A549 (cell line): ENCODE results near the gene MCFD2. TPM values are rescaled to one million over a fixed set of nuclear protein-coding genes. Genes with fewer than 3 reads are reported as not detected.

Experiments
- ATAC-seq, 2 experiments: fragments of 200-7000 bp in 1 of 2; fragments of >200 bp in 1 of 2; cut with Nextera tagmentation in 1 of 2; cut with Tn5 transposase in 1 of 2; 3 replicates each; pipeline versions ENCODE4 v1.8.0 to v1.9.1; 2018 to 2020; ENCODE audit warnings: mild to moderate bottlenecking in 1 of 2, moderate library complexity in 1 of 2
- CTCF ChIA-PET: fragments of 300-600 bp; sonication (Branson Sonifier 250); formaldehyde crosslinking; extraction: SDS; loops from one replicate; lab custom pipeline; 2021; ENCODE audit warnings: antibody characterized with exemption, inconsistent platforms; lab: Yijun Ruan, JAX
- POLR2A ChIA-PET: fragments of 350-600 bp; formaldehyde crosslinking; extraction: SDS; loops from one replicate; lab custom pipeline; 2021; ENCODE audit warnings: antibody characterized with exemption, inconsistent platforms; lab: Yijun Ruan, JAX
- DNase-seq, 2 experiments: peaks; one replicate each; pipeline versions ENCODE4 v3.0.0 to v3.0.0-alpha.2; 2011 to 2016; ENCODE audit warnings: low read depth in 1 of 2, low spot score in 1 of 2
- FAIRE-seq: peaks from 2 replicates; lab custom pipeline; 2011; peaks lifted over from hg19 to GRCh38; lab: Jason Lieb, UNC
- H3K27ac ChIP-seq, 2 experiments: fragments of >200 bp; sonication (Bioruptor Twin); formaldehyde crosslinking; 3 replicates each; pipeline ENCODE4 v1.5.1; 2016 to 2017
- H3K4me1 ChIP-seq: fragments of >200 bp; sonication (Bioruptor Twin); formaldehyde crosslinking; 3 replicates; pipeline ENCODE4 v1.6.1; 2016
- H3K4me2 ChIP-seq: fragments of >200 bp; sonication (Bioruptor Twin); formaldehyde crosslinking; 3 replicates; pipeline ENCODE4 v1.6.1; 2016
- H3K4me3 ChIP-seq: fragments of >200 bp; sonication (Bioruptor Twin); formaldehyde crosslinking; 3 replicates; pipeline ENCODE4 v1.5.1; 2016
- H3K9me3 ChIP-seq: fragments of >200 bp; sonication (Bioruptor Twin); formaldehyde crosslinking; 3 replicates; pipeline ENCODE4 v1.6.1; 2016
- ATOH8 ChIP-seq: fragments of 250-450 bp; sonication (Bioruptor Pico); IDR thresholded peaks from 2 replicates; pipeline ENCODE4 v1.5.0; 2020; ENCODE audit warnings: low read depth, mild to moderate bottlenecking, moderate library complexity
- CBX8 ChIP-seq: fragments of 200-600 bp; sonication (generic); IDR thresholded peaks from 2 replicates; pipeline ENCODE4 v1.6.1; 2016
- CEBPB ChIP-seq, 2 experiments: fragments of >200 bp in 1 of 2; sonication (Bioruptor Twin) in 1 of 2; formaldehyde crosslinking in 1 of 2; IDR thresholded peaks; 2 replicates each; pipeline ENCODE4 v1.6.1; 2012 to 2016
- CHD4 ChIP-seq: fragments of 200-600 bp; sonication (generic); IDR thresholded peaks from 2 replicates; pipeline ENCODE4 v1.6.1; 2016; ENCODE audit warnings: antibody characterized with exemption, mild to moderate bottlenecking, borderline replicate concordance
- ESRRA ChIP-seq: fragments of 150-350 bp; IDR thresholded peaks from 2 replicates; pipeline ENCODE4 v1.6.1; 2014; ENCODE audit warnings: mild to moderate bottlenecking, low read length, borderline replicate concordance
- FOSB ChIP-seq: fragments of 250-450 bp; sonication (Bioruptor Pico); IDR thresholded peaks from 2 replicates; pipeline ENCODE4 v1.5.0; 2020; ENCODE audit warnings: mild to moderate bottlenecking, moderate library complexity
- HMGXB4 ChIP-seq: fragments of 250-450 bp; sonication (Bioruptor Pico); IDR thresholded peaks from 2 replicates; pipeline ENCODE4 v1.5.0; 2021; ENCODE audit warnings: mild to moderate bottlenecking, moderate library complexity, borderline replicate concordance
- HOXB13 ChIP-seq: fragments of 250-450 bp; sonication (Bioruptor Pico); IDR thresholded peaks from 2 replicates; pipeline ENCODE4 v1.5.0; 2020; ENCODE audit warnings: low read depth, mild to moderate bottlenecking, moderate library complexity
- MAFK ChIP-seq: fragments of 450-650 bp; IDR thresholded peaks from 2 replicates; pipeline ENCODE4 v1.6.1; 2014; ENCODE audit not compliant: partially characterized antibody
- MAZ ChIP-seq: fragments of 150-350 bp; IDR thresholded peaks from 2 replicates; pipeline ENCODE4 v1.6.1; 2014; ENCODE audit warnings: antibody characterized with exemption, low read depth, low read length, borderline replicate concordance
- PHF8 ChIP-seq: fragments of 200-600 bp; sonication (generic); IDR thresholded peaks from 2 replicates; pipeline ENCODE4 v1.6.1; 2016; ENCODE audit warnings: low read depth, mild to moderate bottlenecking, antibody characterized with exemption, moderate library complexity, borderline replicate concordance
- POLR2A ChIP-seq: IDR thresholded peaks from 2 replicates; pipeline ENCODE4 v1.6.1; 2012; ENCODE audit warnings: mild to moderate bottlenecking, low read length
- RARB ChIP-seq: fragments of 250-450 bp; sonication (Bioruptor Pico); IDR thresholded peaks from 2 replicates; pipeline ENCODE4 v1.8.0; 2021; ENCODE audit warnings: mild to moderate bottlenecking, moderate library complexity
- RCOR1 ChIP-seq: fragments of 150-350 bp; IDR thresholded peaks from 2 replicates; pipeline ENCODE4 v1.6.1; 2014; ENCODE audit warnings: antibody characterized with exemption, low read length, low read depth
- REST ChIP-seq: fragments of 200-600 bp; sonication (generic); IDR thresholded peaks from 2 replicates; pipeline ENCODE4 v1.6.1; 2016; ENCODE audit warnings: antibody characterized with exemption, mild to moderate bottlenecking, moderate library complexity
- SREBF2 ChIP-seq: fragments of 450-650 bp; IDR thresholded peaks from 2 replicates; pipeline ENCODE4 v1.6.1; 2014; ENCODE audit warnings: mild to moderate bottlenecking, moderate library complexity
- USF2 ChIP-seq: fragments of 450-650 bp; IDR thresholded peaks from 2 replicates; pipeline ENCODE4 v1.6.1; 2014; ENCODE audit warnings: antibody characterized with exemption
- WGBS: methylation state at CpG from one replicate; pipeline ENCODE4 v1.1.6; 2017; ENCODE audit errors: missing lambda C conversion rate; 5-methylcytosine and 5-hydroxymethylcytosine counted together
- polyA plus RNA-seq, 4 experiments: library from polyadenylated mRNA; depleted of rRNA in 3 of 4; stranded (reverse); fragments of >200 nt; fragmentation: RNase III in 1 of 4; extraction: RNeasy Plus Mini Kit Qiagen cat#74134 plus additional on column Dnase treatment in 1 of 4; gene quantifications; 2 replicates in 3 of 4; 3 replicates in 1 of 4; pipeline ENCODE4 v1.2.3, GENCODE V29; 2011 to 2017
- TF ChIP-seq, protein P1 (sequence below): fragments of >200 bp; sonication (Bioruptor Twin); formaldehyde crosslinking; IDR thresholded peaks from 3 replicates; pipeline ENCODE4 v1.5.1; 2016
- TF ChIP-seq, protein P2 (sequence below): fragments of >200 bp; sonication (Bioruptor Twin); formaldehyde crosslinking; IDR thresholded peaks from 2 replicates; pipeline ENCODE4 v1.6.1; 2016
- TF ChIP-seq, protein P3 (sequence below): IDR thresholded peaks from 2 replicates; pipeline ENCODE4 v1.6.1; 2012

Gene MCFD2
- polyA plus RNA-seq, 2 of the 4 experiments (the other 2 are of a cell fraction), result 118 to 210 TPM

GRCh38 chr2:46909771-46910419 lies 5.7 kb downstream of the MCFD2 start (continued):
- TF ChIP-seq, protein P1, sequence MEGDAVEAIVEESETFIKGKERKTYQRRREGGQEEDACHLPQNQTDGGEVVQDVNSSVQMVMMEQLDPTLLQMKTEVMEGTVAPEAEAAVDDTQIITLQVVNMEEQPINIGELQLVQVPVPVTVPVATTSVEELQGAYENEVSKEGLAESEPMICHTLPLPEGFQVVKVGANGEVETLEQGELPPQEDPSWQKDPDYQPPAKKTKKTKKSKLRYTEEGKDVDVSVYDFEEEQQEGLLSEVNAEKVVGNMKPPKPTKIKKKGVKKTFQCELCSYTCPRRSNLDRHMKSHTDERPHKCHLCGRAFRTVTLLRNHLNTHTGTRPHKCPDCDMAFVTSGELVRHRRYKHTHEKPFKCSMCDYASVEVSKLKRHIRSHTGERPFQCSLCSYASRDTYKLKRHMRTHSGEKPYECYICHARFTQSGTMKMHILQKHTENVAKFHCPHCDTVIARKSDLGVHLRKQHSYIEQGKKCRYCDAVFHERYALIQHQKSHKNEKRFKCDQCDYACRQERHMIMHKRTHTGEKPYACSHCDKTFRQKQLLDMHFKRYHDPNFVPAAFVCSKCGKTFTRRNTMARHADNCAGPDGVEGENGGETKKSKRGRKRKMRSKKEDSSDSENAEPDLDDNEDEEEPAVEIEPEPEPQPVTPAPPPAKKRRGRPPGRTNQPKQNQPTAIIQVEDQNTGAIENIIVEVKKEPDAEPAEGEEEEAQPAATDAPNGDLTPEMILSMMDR, result no peak
- TF ChIP-seq CEBPB (IDR thresholded peaks at IDR 0.05), result no peak
- TF ChIP-seq SREBF2, result no peak
- no peak for TF ChIP-seq PHF8

- no peak for FAIRE-seq
- H3K4me1 ChIP-seq, result peaks cover 45% of the 10 kb centered on the region
Measured at GRCh38 chr2:46909150-46909549, 6.5 kb downstream of the MCFD2 start.

More at GRCh38 chr2:46909150-46909549, 6.5 kb downstream of the MCFD2 start:
- H3K4me2 ChIP-seq, result peak overlapping the region; percentile 65
- ChIA-PET POLR2A (no interaction called here), CTCF (interaction anchor here (0.6 to 3.3 kb wide), 14 partner anchors 10 to 414 kb away, joined by 3 to 24 read pairs (median 4); no protein-coding TSS in a partner anchor)
- peak overlapping the region; percentile 66 to 86 for H3K27ac ChIP-seq
- ATAC-seq (no peak), DNase-seq (no peak)
- H3K4me3 ChIP-seq, result no peak overlapping the region
- WGBS, result 77% methylated on average over 4 of the region's 4 CpGs
- no peaks in the 10 kb centered on the region for H3K9me3 ChIP-seq
- TF ChIP-seq USF2 (no peak), MAFK (no peak), ATOH8 (CRISPR knock-in tag) (no peak), REST (no peak), POLR2A (no peak), HOXB13 (CRISPR knock-in tag) (no peak), FOSB (no peak), MAZ (no peak), CHD4 (no peak), RARB (CRISPR knock-in tag) (no peak), ESRRA (no peak), HMGXB4 (no peak), RCOR1 (no peak), CBX8 (no peak)
- TF ChIP-seq, protein P2, sequence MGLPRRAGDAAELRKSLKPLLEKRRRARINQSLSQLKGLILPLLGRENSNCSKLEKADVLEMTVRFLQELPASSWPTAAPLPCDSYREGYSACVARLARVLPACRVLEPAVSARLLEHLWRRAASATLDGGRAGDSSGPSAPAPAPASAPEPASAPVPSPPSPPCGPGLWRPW, result no peak
- TF ChIP-seq, protein P3, sequence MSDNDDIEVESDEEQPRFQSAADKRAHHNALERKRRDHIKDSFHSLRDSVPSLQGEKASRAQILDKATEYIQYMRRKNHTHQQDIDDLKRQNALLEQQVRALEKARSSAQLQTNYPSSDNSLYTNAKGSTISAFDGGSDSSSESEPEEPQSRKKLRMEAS, result no peak
